Astrocyte (in vitro differentiated cells and primary cell): Measurements from ENCODE around the gene CIZ1. TPM values are rescaled to one million over a fixed set of nuclear protein-coding genes. Genes with fewer than 3 reads are reported as not detected.

Source experiments
- DNase-seq: peaks from one replicate; pipeline ENCODE4 v3.0.0-alpha.2; 2010; ENCODE audit warnings: low read depth
- FAIRE-seq: peaks from 2 replicates; lab custom pipeline; 2011; peaks lifted over from hg19 to GRCh38; lab: Jason Lieb, UNC
- H2AFZ ChIP-seq: 2 replicates; pipeline ENCODE4 v1.6.0; 2012; ENCODE audit warnings: low read depth, low read length, inconsistent platforms
- H3K27ac ChIP-seq: 2 replicates; pipeline ENCODE4 v1.5.1; 2011; ENCODE audit warnings: low read depth, low read length, inconsistent platforms
- H3K27me3 ChIP-seq: 2 replicates; pipeline ENCODE4 v1.6.0; 2011; ENCODE audit warnings: low read length, inconsistent platforms; ENCODE audit not compliant: insufficient read depth
- H3K36me3 ChIP-seq: 2 replicates; pipeline ENCODE4 v1.5.1; 2011; ENCODE audit warnings: low read length, inconsistent platforms; ENCODE audit not compliant: insufficient read depth
- H3K4me1 ChIP-seq: 2 replicates; pipeline ENCODE4 v1.5.1; 2011; ENCODE audit warnings: low read length, inconsistent platforms; ENCODE audit not compliant: insufficient read depth
- H3K4me2 ChIP-seq: 2 replicates; pipeline ENCODE4 v1.6.0; 2012; ENCODE audit warnings: low read length, inconsistent platforms
- H3K4me3 ChIP-seq: 2 replicates; pipeline ENCODE4 v1.5.1; 2011; ENCODE audit warnings: low read depth, mild to moderate bottlenecking, low read length, inconsistent platforms; ENCODE audit not compliant: insufficient read depth
- H3K79me2 ChIP-seq: 2 replicates; pipeline ENCODE4 v1.6.0; 2012; ENCODE audit warnings: mild to moderate bottlenecking, low read length, inconsistent platforms; ENCODE audit not compliant: insufficient read depth
- H3K9ac ChIP-seq: 2 replicates; pipeline ENCODE4 v1.6.0; 2012; ENCODE audit warnings: mild to moderate bottlenecking, low read length, inconsistent platforms
- H3K9me3 ChIP-seq: 2 replicates; pipeline ENCODE4 v1.5.1; 2012; ENCODE audit warnings: low read depth, mild to moderate bottlenecking, low read length, inconsistent platforms; ENCODE audit not compliant: insufficient read depth
- H4K20me1 ChIP-seq: 2 replicates; pipeline ENCODE4 v1.6.0; 2012; ENCODE audit warnings: low read length, inconsistent platforms; ENCODE audit not compliant: insufficient read depth
- H3K27ac Mint-ChIP-seq: one replicate; pipeline ENCODE4 v1.8.0; 2021; ENCODE audit warnings: mild to moderate bottlenecking, mixed read lengths; ENCODE audit not compliant: unreplicated experiment
- H3K27me3 Mint-ChIP-seq: one replicate; pipeline ENCODE4 v1.8.0; 2021; ENCODE audit warnings: low read depth, mixed read lengths; ENCODE audit not compliant: unreplicated experiment
- H3K36me3 Mint-ChIP-seq: one replicate; pipeline ENCODE4 v1.8.0; 2021; ENCODE audit warnings: low read depth, mixed read lengths; ENCODE audit not compliant: unreplicated experiment
- H3K4me1 Mint-ChIP-seq: one replicate; pipeline ENCODE4 v1.8.0; 2021; ENCODE audit warnings: low read depth, mixed read lengths; ENCODE audit not compliant: unreplicated experiment
- H3K4me3 Mint-ChIP-seq: one replicate; pipeline ENCODE4 v1.8.0; 2021; ENCODE audit warnings: mild to moderate bottlenecking, moderate library complexity, mixed read lengths; ENCODE audit not compliant: unreplicated experiment
- H3K9me3 Mint-ChIP-seq: one replicate; pipeline ENCODE4 v1.8.0; 2021; ENCODE audit warnings: mild to moderate bottlenecking, mixed read lengths; ENCODE audit not compliant: unreplicated experiment
- EZH2 ChIP-seq: IDR thresholded peaks from 2 replicates; pipeline ENCODE4 v1.6.1; 2012; ENCODE audit warnings: mild to moderate bottlenecking, low read length, inconsistent platforms; ENCODE audit not compliant: insufficient read depth
- total RNA-seq: library from RNA; stranded (reverse); gene quantifications from 2 replicates; pipeline ENCODE4 v1.2.1, GENCODE V29; 2021
- TF ChIP-seq, protein P1 (sequence below): IDR thresholded peaks from 2 replicates; pipeline ENCODE4 v1.5.1; 2011; ENCODE audit warnings: low read depth, mild to moderate bottlenecking, inconsistent platforms, low read length, moderate library complexity; ENCODE audit not compliant: insufficient read depth

Gene CIZ1
- total RNA-seq, 1 donor from 2014 or later, result 117 TPM

DNA sequence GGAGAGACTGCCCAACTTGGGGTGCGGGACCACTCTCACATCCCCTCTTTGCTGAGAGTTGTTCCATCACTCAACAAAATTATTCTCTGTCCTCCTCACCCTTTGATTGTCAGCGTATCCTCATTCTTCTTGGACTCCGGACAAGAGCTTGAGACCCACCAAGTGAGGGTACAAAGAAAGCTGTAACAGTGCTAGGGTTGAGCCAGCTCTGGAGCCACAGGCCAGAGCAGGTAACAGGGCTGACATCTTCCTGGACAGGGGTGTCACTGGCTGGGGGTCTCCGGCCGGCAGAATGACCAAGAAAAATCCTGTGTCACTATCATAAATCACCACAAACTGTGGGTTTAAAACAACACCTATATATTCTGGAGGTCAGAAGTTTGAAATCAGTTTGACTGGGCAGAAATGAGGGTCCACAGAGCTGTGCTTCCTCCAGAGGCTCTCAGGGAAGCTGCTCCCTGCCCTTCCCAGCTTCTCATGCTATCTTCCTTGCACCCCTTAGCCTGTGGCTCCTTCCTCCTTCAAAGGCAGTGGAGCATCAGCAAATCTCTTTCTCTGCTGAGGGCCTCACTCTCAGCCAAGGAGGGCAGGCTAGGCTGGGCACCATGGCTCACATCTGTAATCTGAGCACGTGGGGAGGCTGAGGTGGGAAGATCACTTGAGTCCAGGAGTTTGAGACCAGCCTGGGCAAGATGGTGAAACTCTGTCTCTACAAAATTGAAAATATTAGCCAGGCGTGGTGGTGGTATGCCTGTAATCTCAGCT lies 35.5 kb downstream of the CIZ1 start:
- Histone ChIP-seq H4K20me1 (peaks cover 2% of the 10 kb centered on the region), H3K36me3 (no peaks in the 10 kb centered on the region), H3K9ac (no peak overlapping the region), H3K27ac (no peak overlapping the region), H3K4me1 (peaks cover under 1% of the 10 kb centered on the region), H3K27me3 (no peaks in the 10 kb centered on the region), H3K4me2 (no peak overlapping the region), H3K79me2 (peaks cover 7% of the 10 kb centered on the region), H3K9me3 (no peaks in the 10 kb centered on the region), H3K4me3 (no peak overlapping the region), H2AFZ (no peak overlapping the region)
- Mint-ChIP-seq H3K27ac (peak overlapping the region; percentile 53), H3K4me3 (no peak overlapping the region), H3K4me1 (no peaks in the 10 kb centered on the region), H3K9me3 (no peaks in the 10 kb centered on the region), H3K27me3 (peaks cover 13% of the 10 kb centered on the region), H3K36me3 (no peaks in the 10 kb centered on the region)
- DNase-seq (no peak), FAIRE-seq (no peak)
- no peak for TF ChIP-seq EZH2
- TF ChIP-seq, protein P1, sequence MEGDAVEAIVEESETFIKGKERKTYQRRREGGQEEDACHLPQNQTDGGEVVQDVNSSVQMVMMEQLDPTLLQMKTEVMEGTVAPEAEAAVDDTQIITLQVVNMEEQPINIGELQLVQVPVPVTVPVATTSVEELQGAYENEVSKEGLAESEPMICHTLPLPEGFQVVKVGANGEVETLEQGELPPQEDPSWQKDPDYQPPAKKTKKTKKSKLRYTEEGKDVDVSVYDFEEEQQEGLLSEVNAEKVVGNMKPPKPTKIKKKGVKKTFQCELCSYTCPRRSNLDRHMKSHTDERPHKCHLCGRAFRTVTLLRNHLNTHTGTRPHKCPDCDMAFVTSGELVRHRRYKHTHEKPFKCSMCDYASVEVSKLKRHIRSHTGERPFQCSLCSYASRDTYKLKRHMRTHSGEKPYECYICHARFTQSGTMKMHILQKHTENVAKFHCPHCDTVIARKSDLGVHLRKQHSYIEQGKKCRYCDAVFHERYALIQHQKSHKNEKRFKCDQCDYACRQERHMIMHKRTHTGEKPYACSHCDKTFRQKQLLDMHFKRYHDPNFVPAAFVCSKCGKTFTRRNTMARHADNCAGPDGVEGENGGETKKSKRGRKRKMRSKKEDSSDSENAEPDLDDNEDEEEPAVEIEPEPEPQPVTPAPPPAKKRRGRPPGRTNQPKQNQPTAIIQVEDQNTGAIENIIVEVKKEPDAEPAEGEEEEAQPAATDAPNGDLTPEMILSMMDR, result no peak

DNA sequence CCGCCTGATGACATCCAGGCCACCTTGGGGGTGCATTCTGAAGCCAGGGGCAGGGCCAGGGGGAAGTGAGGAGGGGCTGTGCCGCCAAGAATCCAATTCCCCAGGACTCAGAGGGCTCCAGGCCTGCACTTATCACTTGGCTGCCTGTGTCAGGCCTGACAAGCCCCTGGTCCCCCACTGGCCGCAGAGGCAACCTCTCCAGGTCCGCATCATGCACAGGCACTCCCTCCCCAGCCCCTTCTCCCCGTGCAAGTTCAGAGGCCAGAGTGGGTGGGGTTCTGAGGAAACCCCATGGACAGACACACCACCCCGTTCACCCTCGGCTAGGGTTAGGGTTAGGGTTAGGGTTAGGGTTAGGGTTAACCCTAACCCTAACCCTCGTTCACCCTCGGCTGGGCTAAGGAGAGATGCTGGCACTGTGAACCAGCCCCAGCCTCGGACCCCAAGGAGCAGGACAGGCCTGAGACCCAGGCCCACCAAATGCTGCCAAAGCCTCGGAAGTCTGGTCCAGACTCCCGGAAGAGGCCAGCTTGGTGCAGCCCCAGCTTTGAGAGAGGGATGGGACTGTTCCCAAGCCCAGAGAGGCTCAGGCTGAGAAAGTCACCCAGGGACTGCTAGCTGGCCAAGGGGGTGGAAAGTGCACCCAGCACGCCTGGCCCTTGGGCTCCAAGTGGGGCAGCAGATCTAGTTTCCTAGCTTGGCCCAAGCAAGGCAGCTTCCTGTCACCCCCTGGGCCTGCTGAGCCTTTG lies 37.3 kb downstream of the CIZ1 start:
- Mint-ChIP-seq H3K4me3 (no peak overlapping the region), H3K9me3 (no peaks in the 10 kb centered on the region), H3K27ac (no peak overlapping the region), H3K27me3 (peaks cover 24% of the 10 kb centered on the region), H3K36me3 (no peaks in the 10 kb centered on the region), H3K4me1 (peaks cover 2% of the 10 kb centered on the region)
- Histone ChIP-seq H3K4me3 (no peak overlapping the region), H3K4me1 (no peaks in the 10 kb centered on the region), H3K27ac (no peak overlapping the region), H3K79me2 (no peaks in the 10 kb centered on the region), H3K9ac (no peak overlapping the region), H3K9me3 (no peaks in the 10 kb centered on the region), H3K36me3 (no peaks in the 10 kb centered on the region), H4K20me1 (no peaks in the 10 kb centered on the region), H3K4me2 (no peak overlapping the region), H3K27me3 (no peaks in the 10 kb centered on the region), H2AFZ (no peak overlapping the region)
- no peak for FAIRE-seq
- no peak for DNase-seq
- no peak for TF ChIP-seq EZH2
- TF ChIP-seq, protein P1, result no peak
